Measurements from ENCODE around the gene SKAP2.
A peak's percentile ranks its signal among the peaks of the same experiment; 100 is the strongest.

Gene SKAP2

GRCh38 chr7:26864309-26865093 lies at the start of gene SKAP2:
TSS of gene SKAP2 (minus strand) at chr7:26864590. CDS start at chr7:26864429, 161 bp downstream.
- DNase-seq: peak; percentile 98

- no peak for DNase-seq
Measured at GRCh38 chr7:26912933-26913536, 48.6 kb upstream of the SKAP2 start.

- no peak for DNase-seq
Measured at GRCh38 chr7:26912338-26912737, 47.9 kb upstream of the SKAP2 start.

- no peak for DNase-seq
Measured at GRCh38 chr7:26910221-26910620, 45.8 kb upstream of the SKAP2 start.

GRCh38 chr7:26900251-26900650 lies 35.9 kb upstream of the SKAP2 start:
- no peak for DNase-seq

GRCh38 chr7:26899519-26899918 lies 35.1 kb upstream of the SKAP2 start:
- DNase-seq: no peak

GRCh38 chr7:26898891-26899290 lies 34.5 kb upstream of the SKAP2 start:
- DNase-seq: no peak

- no peak for DNase-seq
Measured at GRCh38 chr7:26897928-26898327, 33.5 kb upstream of the SKAP2 start.

GRCh38 chr7:26891400-26892350 lies 27.3 kb upstream of the SKAP2 start:
- DNase-seq: no peak

GRCh38 chr7:26880852-26881251 lies 16.5 kb upstream of the SKAP2 start:
- no peak for DNase-seq

GRCh38 chr7:26879671-26880070 lies 15.3 kb upstream of the SKAP2 start:
- no peak for DNase-seq

GRCh38 chr7:26868841-26869495 lies 4.6 kb upstream of the SKAP2 start:
- no peak for DNase-seq

GRCh38 chr7:26865094-26865388 lies 651 bp upstream of the SKAP2 start:
- no peak for DNase-seq

GRCh38 chr7:26863518-26864308 lies 677 bp downstream of the SKAP2 start:
- no peak for DNase-seq

GRCh38 chr7:26862834-26863233 lies 1.6 kb downstream of the SKAP2 start:
- DNase-seq: no peak

GRCh38 chr7:26861050-26861449 lies 3.3 kb downstream of the SKAP2 start:
- peak; percentile 26 for DNase-seq

- DNase-seq: no peak
Measured at GRCh38 chr7:26860361-26860760, 4.0 kb downstream of the SKAP2 start.

GRCh38 chr7:26859720-26860119 lies 4.7 kb downstream of the SKAP2 start:
- DNase-seq: no peak

- DNase-seq: peak; percentile 26
Measured at GRCh38 chr7:26858735-26859134, 5.7 kb downstream of the SKAP2 start.

GRCh38 chr7:26858241-26858715 lies 6.1 kb downstream of the SKAP2 start:
- peak; percentile 24 for DNase-seq

- DNase-seq: peak; percentile 71
Measured at GRCh38 chr7:26857506-26858240, 6.7 kb downstream of the SKAP2 start.
